Fibroblast of the conjunctiva (primary cell): ENCODE measurements around the gene MORN4.
"Not testable (repeated sequence)": the region's sequence is repeated elsewhere in the genome, so short reads cannot be mapped to it uniquely, and the experiment has no call there.

Experiments used
- DNase-seq: peaks from one replicate; pipeline ENCODE4 v3.0.0-alpha.2; 2010; ENCODE audit warnings: low read depth

MORN4 gene

GRCh38 chr10:97640868-97641811 lies 7.8 kb upstream of the MORN4 start:
- peak; percentile 24 for DNase-seq

DNA sequence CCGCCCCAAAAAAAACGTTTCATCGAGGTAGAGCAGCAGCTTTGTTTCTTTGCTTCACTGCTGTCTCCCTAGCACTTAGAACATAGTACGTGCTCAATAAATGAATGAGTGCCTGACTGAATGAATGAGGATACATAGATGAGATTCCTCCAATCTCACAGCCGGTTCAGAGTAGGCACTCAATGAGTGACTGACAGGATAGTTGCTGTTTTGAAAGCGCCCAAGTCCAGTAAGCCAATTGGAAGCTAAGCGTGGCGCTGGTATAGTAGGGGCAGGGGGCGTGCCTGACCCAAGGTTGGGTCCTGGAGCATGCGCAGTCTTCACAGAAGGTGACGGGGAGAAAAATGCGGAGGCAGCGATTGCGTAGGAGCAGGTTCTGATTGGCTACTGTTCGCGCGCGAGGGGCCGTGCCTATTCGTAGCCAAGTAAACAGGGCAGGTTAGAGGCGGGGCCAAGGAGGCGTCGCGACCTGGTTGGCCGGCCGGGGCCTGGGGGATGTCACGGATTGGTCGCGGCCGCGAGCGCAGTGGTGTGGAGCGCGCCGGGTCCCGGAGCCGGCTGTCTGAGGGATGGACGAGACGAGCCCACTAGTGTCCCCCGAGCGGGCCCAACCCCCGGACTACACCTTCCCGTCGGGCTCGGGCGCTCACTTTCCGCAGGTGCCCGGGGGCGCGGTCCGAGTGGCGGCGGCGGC lies 7.0 kb upstream of the MORN4 start, which contains the start of gene PI4K2A:
Gene PI4K2A (plus strand): TSS at position 498 of the 694 bp plus-strand sequence. CDS start 72 bp downstream, at position 570.
- DNase-seq = peak; percentile 99

- not testable (repeated sequence) for DNase-seq
These were observed 5.8 kb upstream of the MORN4 start for GRCh38 chr10:97639090-97639489.

DNA sequence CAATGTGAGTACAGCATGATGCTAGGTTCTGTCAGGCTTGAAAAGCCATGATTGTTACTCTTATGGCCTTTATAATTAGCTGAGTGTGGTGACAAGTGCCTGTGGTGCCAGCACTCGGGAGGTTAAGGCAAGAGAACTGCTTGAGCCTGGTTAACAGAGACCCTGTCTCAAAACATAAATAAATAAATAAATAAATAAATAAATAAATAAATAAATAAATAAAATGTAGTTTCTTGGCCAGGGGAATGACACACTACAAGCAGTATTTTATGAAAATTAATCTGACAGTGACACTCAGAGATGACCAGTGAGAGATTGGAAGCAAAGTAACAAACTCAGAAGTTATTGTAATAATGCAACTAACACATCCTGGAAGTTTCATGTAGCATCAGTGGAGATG lies 2.3 kb upstream of the MORN4 start:
- DNase-seq = no peak

DNA sequence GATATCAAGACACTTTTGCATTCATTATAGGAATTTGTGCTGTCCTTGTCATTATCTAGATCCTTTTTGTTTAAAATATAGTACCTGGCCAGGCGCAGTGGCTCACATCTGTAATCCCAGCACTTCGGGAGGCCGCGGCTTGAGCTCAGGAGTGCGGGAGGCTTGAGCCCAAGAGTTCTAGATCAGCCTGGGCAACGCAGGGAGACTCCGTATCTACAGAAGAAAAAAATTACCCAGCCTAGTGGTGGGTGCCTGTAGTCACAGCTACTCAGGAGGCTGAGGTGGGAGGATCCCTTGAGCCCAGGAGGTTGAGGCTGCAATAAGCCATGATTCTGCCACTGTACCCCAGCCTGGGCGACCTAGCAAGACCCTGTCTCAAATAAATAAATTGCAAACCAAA lies 621 bp upstream of the MORN4 start:
- no peak for DNase-seq

DNA sequence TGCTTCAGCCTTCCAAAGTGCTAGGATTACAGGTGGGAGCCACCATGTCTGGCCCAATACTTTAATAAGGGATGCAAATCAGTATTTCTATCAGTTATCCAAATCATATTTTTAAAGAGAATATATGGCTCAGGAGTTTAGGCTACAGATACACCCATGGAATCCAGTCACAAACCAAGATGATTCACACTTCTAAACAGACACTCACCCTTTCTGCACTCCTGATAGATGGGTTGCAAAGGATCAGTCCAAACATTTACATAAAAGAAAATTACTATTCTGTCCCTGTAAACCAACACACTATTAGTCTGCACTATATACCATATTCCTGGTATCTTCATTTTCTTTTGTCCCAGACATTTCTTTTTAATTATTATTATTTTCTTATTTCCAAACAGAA lies 2.2 kb downstream of the MORN4 start:
- no peak for DNase-seq

DNA sequence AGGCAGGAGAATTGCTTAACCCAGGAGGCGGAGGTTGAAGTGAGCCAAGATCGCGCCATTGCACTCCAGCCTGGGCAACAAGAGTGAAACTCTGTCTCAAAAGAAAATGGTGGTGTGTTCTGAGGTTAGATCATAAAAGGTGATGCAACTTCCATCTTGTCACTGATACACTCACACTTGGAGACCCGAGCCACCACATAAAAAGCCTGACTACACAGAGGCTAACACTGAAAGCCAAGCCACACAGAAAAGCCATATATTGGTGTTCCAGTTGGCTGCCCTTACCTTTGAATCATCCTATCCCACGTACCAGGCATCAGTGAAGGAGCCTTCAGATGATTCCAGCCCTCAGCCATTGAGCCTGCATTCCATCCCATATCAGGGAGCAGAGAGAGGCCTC lies 4.0 kb downstream of the MORN4 start:
- DNase-seq = no peak

GRCh38 chr10:97628228-97628627 lies 5.1 kb downstream of the MORN4 start:
- no peak for DNase-seq

DNA sequence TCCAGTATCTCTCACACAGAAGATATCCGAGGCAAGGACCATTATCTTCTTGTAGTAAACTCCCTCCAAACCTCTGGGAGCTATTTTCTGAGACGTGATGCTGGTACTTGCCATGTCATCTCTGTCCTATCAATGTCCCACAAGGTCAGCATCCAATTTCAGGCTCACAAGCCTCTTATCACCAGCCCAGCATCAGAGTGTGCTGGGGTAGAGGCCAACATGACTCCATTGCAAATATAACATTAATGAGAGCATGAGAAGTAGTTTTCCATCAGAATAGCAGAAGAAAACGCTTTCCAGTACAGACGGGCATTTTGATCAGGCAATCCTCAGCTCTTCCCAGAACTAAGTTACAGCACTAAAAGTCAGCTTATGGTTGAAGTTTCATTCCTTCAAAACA lies 5.6 kb downstream of the MORN4 start:
- no peak for DNase-seq

DNA sequence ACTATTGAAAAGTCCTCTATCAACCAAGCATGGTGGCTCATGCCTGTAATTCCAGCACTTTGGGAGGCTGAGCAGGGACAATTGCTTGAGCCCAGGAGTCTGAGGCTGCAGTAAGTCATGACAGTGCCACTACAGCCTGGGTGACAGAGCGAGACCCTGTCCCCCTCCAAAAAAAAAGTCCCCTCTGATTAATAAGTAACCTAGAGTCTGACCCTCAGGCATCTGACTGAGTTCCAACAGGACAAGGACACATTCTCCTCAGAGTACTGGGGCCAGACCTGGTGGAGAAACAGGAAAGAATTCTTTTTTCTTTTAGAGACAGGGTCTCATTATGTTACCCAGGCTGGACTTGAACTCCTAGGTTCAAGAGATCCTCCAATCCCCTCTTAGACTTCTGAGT lies 10.0 kb downstream of the MORN4 start:
- no peak for DNase-seq

DNA sequence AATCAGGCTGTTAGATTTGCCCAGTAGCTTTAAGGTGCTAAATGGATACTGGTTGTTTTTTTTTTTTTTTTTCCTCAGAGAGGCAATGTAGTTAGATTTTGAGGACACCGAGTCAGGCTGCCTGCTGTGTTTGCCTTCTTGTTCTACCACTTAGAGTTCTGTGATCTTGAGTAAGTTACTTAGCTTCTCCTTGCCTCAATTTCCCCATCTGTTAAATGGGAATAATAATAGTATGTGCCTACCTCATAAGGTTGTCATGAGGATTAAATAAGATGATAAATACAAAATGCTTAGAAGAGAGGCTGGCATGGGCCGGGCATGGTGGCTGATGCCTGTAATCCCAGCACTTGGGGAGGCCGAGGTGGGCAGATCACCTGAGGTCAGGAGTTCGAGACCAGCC lies 14.6 kb downstream of the MORN4 start:
- DNase-seq = no peak

GRCh38 chr10:97618285-97618684 lies 15.0 kb downstream of the MORN4 start:
- DNase-seq = no peak

GRCh38 chr10:97612386-97612785 lies 20.9 kb downstream of the MORN4 start:
- peak; percentile 21 for DNase-seq

DNA sequence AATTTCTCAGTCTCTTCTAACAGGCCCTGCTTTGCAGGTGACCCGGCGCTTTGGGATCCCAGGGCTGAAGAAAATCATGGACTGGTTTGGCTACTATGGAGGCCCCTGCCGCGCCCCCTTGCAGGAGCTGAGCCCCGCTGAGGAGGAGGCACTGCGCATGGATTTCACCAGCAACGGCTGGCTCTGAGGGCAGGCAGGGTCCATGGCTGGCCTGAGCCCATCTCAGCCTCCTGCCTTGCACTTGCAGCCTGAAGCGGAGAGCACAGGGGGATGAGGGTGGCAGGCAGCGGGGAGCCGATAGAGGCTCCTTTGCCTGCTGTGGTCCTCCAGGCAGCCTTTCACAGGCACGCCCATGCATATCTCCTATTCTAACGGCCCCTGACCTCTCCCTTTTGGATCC lies 21.8 kb downstream of the MORN4 start:
- no peak for DNase-seq

DNA sequence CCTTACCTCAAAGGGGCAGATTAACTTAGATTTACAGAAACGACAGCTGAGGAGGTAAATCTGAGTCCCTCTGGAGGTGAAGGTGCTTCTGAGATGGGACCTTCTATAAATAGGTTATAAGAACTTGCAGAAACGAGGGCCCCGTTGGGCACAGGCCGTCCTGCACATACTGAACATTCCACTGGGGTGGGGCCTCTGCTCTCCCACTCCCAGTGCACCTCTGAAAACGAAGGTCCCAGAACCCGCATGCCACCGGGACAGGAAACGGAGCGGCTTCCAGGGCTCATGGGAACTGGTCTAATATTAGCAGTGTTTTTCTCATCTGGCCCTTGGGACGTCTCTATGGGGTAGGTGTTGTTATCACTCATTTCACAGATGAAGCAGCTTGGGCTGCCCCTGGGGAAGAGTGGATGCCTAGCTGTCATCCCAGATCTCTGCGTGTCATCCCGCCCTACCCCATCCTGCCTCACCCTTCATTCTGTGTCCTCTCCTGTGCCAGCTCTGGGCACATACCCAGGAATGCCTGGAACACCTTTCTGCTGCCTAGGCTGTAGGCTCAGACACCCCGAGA lies 24.2 kb downstream of the MORN4 start:
- DNase-seq = no peak

GRCh38 chr10:97607095-97607636 lies 26.1 kb downstream of the MORN4 start:
- DNase-seq = no peak

GRCh38 chr10:97601268-97602215 lies 31.8 kb downstream of the MORN4 start:
- DNase-seq = no peak

- no peak for DNase-seq
These were observed 32.7 kb downstream of the MORN4 start for GRCh38 chr10:97600616-97601015.

DNA sequence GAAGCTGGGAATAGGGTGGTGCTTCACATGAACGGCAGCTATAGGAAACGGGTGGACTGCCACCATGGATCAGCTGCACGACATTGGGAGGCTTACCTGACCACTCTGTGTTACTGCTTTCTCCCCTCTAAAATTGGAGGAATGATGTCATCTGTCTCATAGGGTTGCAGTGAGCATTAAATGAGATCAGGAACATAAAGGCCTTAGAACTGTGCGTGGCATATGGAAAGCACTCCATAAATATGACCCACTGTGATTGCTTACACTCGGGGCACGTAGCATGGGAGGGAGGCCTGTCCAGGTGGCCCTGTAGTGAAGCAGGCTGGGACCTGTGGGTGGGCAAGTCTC lies 34.1 kb downstream of the MORN4 start:
- DNase-seq = no peak

GRCh38 chr10:97598407-97599271 lies 34.7 kb downstream of the MORN4 start:
- no peak for DNase-seq

DNA sequence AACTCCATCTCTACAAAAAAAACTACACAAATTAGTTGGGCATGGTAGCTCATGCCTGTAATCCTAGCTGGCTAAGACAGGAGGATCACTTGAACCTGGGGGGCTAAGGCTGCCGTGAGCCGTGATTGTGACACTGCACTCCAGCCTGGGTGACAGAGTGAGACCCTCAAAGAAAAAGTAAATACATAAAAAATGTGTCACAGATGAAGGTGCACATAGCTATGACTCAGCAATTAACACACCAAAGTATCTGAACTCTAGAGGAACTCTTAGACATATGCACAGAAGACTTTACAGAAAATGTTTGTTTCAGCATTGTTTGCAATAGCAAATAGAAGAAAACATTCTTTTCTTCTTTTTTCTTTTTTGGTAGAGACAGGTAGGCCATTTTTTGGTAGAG lies 35.5 kb downstream of the MORN4 start:
- no peak for DNase-seq
